Stimulated activated CD4-positive, alpha-beta T cell treated with anti-CD3 and anti-CD28 coated beads, TNF-alpha, amount 100 ng/mL, for 48 hours (primary cell): ENCODE data around the gene PLCH2.

Experiments used
- DNase-seq, 3 donors: peaks; one replicate each; pipeline ENCODE4 v3.0.0-alpha.2; 2020; ENCODE audit warnings: low read depth in 3 of 3

PLCH2 gene

DNA sequence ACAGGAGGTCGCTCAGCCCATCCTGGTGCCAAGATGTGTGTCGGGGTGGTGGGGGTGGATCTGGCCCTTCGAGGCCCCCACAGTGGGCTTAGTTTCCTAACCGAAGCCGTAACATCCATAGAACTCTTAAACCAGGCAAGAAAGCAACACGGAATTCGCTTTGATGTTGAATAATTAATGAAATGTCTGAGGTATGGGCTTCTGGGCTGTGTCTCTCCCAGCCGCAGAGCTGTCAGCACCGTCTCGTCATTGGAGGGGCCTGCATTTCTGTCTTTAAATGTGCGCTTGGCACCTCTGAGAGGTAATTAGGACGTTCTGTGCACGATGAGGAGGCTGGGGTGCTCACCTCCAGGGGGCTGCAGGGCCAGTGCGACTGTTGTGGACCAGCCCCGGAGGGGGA lies 13.3 kb upstream of the PLCH2 start:
- no peak for DNase-seq

DNA sequence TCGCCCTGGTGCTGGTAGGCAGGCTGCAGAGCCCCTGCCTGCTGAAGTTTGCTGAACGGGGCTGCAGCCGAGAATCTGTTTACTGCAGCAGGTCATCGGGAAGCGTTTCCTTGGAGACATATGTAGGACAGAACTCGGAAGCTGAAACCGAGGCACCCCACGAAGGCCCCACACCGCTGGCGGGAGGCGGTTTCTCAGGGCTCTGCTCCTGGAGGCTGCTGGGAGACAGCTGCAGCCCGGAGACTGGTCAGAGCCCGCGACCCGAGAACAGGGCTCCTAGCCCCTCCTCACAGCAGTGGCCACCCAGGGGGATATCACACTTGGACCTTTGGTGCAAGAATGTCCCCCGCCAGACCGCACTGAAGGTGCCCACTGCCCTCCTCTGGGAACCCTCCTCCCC lies 12.7 kb upstream of the PLCH2 start:
- DNase-seq = no peak

DNA sequence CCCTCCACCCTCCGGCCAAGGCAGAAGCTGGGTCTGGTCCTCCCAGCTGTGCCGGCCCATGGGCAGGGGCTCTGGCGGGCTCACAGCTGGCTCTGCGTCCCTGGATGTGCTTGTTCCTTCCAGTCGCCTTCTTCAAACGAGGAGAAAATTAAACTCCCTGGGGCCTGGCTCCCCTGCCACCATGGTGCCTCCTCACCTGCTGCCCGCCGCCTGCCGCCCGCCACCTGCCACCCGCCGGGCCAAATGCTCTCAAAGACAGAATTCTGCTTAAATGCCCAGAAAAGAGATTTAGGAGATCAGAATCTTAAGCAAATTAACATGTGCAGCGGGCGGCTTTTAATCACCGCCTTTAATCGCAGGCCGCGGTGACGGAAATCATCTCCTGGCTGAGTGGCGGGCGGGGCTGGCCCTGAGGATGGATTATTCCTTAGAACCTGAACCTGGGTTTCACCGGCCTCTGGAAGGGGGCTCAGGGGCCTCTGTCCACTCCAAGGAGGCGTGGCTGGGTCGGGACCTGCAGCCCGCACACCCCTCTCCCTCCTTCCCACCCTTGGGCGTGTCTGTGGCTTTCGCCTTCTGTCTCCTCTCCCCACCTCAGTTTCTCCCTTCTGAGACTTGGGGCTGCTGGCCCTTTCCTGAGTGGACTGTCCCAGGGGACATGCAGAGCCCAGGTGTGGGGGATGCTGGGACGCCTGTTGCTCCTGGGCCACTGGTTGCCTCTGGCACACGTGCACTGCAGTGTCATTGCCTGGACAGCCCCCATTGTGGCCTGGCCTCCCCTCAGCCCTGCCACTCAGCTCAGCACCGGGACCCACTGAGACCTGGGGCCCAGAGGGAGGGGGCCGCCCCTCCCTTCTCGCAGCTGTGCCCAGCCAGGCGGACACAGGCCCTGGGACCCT lies 10.5 kb upstream of the PLCH2 start:
- DNase-seq = no peak

DNA sequence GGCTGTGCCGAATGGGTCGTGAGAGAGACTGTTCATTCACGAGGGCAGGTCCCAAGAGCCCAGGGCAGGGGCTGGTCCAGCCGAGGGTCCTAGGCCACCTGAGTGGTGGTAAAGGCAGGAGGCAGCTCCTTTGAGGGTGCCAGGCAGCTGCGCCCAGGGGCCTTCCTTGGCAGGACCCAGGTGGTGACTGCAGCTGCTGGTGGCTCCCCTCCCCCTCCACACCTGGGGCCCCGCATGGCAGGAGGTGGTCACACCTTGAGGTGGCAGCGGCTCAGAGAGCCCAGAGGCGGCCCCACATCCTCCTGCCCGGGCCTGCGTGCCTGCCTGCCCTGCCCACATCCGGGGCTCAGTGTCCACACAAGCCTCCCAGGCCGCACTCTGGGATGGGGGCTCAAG lies 9.8 kb upstream of the PLCH2 start:
- no peak for DNase-seq

DNA sequence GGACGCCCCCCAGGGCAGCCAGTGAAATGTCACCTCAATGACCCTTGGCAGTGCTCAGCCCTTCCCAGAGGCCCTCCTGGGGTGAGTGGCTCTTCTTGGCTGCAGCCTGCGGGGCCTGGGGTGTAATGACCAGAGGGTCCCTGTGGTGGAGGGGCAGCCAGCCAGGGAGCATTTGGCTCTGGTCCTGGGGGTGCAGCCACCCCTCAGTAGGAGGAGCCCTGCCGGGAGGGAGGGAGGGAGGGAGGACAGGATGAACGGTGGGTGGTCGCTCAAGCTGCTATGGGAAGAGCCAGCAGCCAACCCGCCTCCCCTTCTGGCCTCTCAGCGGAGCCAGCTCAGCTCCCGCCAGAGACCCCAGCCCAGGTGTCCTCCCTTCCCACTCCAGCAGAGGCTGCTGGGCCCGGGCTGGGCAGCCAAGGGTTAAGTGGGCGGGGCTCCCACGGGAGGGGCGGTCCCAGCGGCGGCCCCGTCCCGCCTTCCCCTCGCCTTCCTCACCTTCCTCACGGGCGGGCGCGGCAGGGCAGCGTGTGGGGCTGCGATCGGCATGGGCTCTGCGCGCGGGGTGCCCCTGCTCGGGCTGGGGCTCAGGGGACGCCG lies 9.0 kb upstream of the PLCH2 start:
- no peak for DNase-seq

DNA sequence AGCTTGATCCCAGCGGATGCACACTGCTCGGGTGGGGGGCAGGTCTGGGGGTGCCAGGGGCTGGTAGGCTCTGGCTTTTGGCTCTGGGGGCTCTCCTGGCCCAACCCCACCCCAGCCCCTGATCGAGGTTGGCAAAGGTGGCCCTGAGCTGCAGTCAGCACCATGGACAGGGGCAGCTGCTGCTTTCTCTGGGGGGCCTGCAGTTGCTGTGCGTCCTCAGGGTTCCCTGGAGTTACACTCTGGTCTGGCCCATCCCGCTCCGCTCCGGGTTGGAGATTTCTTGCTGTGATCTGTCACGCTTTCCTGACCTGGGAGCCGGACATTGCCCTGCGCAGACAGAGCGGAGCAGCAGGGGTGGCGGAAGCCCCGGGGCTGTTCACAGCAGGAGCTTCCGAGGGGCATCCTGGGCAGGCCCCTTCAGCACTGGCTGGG lies 8.0 kb upstream of the PLCH2 start:
- DNase-seq = peak in 1 of 3 donors; percentile 17

DNA sequence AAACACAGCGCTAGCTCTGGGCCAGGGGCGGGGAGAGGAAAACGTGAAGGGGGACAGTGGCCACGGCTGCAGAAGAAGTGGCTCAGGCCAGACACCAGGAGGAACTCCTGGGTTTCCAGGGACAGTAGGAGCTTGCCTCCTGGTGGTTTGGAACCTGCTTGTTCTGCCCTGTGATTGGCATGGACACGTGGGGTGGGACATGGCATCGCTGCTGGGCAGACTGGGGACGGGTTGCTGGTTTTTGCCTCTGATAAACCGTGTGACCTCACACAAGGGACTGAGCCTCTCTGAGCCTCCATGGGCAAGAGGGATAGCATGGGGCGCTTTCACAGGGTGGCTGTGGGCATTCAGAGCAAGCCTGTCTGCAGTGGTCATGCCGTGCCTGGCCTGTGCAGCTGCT lies 7.5 kb upstream of the PLCH2 start:
- no peak for DNase-seq

DNA sequence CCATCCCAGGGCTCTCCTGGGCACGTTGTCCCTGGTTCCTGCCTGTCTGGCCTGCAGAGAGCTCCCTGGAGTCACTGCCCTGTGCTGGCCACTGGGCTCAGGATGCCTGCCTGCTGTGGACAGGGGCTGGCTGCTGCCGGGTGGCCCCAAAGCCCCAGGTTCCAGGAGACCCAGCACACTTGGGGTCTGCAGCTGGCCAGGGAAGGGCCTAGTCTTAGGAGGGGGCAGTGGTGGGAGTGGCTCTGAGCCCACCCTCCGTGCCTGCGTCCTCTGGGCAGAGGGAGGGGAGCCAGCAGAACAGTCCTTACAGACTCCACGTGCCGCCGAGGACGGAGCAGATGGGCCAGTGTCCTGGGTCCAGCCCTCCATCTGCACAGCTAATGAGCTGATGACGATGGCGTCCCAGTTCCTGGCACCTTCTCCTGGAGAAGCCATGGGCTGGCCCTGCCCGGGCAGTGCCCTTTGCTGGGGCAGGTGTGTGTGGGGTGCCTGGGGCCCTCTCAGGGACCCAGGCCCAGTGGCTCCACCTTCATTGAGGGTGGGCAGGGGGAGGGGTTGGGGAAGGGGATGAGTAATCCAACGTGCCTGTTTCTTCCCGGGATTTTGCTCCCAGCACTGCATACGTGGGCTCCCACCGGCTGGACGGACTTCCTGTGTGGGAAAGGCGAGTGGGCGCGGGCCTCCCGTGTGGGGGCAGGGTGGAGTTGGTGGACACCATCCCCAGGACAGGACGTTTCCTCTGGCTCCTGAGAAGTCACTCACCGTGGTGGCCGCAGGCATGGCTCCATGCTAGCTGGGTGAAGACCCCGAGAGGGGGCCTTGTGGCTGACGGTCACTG lies 6.8 kb upstream of the PLCH2 start:
- no peak for DNase-seq

DNA sequence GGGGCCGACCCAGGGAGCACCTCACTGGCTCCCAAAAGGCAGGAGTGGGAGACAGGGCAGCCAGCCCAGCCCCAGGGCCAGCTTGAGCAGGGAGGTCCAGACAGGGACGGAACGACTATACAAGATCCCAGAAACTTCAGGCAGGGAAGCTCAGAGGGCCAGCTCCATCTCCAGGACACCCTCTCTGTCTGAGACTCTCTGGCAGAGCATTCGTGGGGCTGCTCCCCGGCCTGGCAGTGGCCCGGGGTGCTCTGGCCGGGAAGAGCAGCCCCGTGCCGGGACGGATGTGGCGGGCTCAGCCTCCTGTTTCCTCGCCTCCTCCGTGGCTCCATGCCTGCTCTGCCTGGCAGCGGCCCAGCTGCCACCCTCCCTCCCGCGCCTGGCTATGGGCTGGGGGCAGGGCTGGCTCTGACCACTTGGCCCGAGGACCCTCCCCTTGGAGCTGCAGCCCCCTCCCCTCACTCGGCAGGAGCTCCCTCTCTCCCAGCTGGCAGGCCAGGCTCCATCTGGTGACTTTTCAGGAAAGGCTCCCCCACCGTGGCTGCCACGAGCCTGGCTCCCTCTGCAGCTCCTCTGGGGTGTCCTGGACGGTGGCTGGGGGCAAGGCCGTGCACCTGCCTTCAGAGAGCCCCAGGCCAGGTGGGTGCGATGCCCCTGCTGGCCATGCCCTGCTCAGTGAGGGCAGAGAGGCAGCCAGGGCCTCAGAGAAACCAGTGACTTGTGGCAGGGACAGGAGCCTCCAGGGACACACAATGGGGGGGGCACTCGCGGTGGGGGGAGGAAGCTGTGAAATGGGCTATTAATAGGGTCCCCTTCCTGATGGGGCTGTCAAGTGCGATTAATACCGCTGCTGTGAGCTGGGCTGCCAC lies 5.6 kb upstream of the PLCH2 start:
- no peak for DNase-seq

DNA sequence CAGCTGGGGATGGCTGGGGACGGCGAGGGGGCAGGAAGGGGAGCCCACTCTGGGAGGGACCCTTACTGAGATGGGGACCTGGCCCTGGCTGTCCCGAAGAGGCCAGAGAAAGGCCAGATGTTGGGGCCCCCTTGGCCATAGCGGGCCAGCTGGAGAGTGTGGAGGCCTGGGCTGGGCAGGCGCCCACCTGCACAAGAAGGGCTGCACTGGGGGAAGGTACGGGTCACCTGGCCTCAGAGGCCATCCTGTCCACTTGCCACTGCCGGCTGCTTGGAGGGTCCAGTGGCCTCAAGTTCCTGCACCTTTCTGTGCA lies 5.0 kb upstream of the PLCH2 start:
- DNase-seq = no peak

DNA sequence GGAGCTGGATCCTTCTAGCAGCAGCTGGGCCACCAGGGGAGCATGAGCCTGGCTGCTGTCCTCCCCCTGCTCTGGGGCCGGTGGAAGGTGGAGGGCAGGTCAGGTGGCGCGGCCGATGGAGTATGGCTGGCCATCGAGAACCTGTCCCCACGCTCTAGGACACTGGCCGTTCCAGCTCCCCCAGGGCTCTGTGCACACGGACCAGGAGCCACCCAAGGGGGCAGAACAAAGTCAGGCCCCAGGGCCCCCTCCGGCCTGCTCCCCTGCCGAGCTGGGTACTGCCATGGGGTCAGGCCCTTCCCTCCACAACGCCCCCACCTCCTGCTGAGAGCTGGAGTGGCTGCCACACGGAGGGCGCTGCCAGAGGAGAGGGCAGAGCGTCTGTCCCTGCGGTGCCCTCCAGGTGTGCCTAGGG lies 4.5 kb upstream of the PLCH2 start:
- no peak for DNase-seq

DNA sequence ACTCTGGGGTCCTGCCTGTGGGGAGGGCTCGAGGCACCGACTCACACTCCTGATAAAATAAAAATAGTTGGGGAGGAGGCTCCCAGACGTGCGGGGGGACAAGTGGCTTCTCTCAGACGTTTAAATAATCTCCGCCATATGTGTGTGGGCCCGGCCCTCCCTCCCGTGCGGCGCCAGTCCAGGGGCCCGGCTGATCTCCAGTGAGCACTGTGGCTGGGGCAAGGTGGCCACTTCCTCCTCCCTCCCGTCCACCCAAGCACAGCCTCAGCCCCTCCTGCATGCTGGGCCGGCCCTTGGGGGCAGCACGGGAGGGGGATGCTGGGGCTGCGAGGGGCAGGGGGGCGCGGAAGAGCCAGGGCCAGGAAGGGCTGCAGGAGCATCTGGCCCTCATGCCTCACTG lies 4.0 kb upstream of the PLCH2 start:
- no peak for DNase-seq

DNA sequence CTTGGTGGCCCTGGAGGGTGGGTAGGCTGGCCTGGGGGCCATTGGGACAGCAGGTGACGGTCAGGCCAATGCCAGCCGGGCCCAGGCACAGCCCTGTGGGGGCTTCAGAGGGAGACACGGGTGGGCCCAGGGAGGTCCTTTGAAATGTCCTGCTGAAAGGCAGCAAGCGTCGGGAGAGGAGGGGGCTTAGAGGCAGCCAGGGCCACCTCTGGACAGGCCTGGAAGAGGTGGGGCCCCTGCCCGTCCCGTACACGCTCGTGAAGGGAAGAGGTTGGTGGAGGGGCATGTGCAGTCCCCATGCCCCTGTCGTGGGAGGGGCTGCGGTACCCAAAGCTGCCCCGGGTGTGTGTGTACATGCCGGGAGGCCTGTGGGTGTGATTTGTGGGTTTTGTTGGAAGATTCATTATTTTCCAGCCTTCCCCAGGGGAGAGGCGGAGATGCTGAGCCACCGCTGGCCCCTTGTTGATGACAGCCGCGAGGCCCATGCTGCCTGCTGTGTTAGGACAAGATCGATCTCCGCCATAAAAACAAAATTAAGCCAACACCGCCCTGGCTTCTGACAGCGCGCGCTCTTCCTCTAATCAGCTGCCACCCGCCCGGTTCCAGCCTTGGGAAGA lies 3.4 kb upstream of the PLCH2 start:
- no peak for DNase-seq

DNA sequence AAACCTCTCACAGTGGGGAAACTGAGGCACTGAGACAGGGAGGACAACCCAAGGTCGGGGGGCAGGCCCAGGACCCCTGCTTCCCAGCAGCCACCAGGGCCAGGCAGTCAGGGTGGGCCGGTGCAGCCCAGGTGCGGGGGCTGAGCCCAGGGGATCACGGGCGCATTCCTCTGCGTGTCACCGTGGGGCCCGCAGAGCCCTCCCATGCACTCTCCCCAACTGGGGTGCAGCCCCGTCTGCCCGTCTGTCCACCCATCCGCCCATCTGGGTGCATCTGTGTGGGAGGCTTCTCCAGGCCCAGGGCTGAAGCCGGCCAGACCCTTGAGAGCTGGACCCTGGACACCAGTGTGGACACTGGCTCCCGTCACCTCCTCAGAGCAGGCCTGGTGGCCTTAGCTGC lies 2.9 kb upstream of the PLCH2 start:
- no peak for DNase-seq

DNA sequence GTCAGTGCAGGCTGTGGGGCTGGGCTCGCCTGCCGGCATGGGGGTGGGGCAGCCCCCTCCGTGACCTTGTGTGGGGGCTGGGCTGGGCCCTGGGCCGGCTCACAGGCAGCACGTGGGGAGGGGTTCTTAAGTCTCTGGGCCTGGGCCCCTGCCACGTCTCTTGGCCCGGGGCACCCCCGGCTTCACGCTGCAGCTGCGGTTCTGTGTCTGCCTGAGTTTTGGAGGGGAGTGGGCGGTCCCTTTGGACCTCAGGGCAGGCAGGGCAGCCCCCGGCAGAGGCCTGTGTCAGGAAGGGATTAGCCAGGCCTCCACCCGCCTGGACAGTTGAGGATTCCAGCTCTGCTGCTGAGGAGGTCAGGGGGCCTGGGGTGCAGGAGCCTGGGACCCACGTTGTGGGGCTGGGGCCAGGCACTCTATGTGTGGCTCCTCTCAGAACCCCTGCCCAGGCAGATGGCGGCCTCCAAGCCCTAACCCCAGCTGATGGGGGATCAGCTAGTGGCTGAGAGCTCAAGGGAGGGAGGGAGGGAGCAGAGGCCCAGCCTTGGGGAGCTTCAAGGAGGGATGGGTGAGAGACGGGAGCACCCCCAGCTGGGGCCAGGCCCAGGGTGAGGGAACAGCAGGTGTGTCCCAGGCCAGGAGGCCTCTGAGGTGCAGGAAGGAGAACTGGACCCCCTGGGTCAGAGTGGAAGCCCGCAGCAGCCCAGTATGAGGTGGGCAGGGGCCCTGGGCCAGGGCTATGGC lies 1.8 kb upstream of the PLCH2 start:
- DNase-seq = no peak

DNA sequence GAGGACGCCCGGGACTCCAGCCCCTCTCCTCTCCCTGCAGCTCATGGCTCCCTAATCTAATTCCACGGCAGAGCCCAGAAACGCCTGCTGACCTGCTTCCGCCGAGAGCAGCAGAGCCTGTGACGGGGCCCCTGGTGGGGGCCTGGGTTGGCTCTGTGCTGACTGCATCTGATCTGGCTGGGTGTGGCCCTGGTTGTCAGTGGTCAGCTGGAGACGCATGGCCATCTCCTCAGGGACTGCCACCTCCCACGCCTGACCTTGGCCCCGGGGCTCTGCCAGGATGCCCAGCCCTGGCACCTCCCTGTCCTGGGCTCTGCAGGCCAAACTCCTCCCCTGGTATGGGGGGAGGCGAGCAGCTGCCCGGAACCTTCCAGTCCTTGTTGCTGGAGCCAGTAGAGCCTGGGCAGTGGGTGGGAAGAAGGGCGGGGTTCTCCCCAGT lies 1.1 kb upstream of the PLCH2 start:
- DNase-seq = no peak

DNA sequence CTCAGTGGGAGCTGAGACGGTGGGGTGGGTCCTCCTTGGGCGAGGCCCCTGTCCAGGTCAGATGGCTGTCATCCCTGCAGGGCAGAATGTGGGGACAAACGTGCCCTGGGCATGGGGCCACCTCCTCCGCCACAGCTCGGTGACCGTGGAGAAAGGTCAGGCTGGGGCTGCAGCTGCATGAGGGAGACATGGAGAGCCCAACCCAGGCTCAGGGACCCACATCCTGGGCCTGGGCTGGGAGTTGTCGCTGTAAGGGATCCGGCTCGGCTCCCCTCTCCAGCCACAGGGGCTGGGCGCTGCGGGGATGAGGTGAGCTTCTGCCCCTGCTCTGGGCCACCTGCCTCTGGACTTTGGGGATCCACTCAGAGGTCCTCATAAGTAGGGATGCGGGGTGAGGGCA lies 518 bp upstream of the PLCH2 start:
- no peak for DNase-seq

DNA sequence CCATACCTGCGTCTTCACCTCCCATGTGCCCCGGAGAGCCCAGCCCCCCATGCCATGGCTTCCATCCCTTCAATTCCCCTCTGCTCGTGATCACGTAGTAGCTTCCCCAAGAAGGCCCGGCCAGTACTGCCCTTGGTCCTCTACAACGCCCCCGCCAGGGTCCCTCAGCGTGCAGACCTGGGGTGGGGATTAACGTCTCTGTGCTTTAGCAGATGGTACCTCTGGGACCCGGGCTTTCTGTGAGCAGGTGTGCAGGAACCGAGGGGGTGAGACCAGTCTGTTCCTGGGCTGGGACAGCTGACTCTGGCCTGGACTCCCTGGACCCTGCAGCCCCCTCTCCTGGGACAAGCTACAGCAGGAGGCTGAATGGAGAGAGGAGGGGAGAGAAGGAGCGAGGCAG lies 1.2 kb downstream of the PLCH2 start:
- no peak for DNase-seq

DNA sequence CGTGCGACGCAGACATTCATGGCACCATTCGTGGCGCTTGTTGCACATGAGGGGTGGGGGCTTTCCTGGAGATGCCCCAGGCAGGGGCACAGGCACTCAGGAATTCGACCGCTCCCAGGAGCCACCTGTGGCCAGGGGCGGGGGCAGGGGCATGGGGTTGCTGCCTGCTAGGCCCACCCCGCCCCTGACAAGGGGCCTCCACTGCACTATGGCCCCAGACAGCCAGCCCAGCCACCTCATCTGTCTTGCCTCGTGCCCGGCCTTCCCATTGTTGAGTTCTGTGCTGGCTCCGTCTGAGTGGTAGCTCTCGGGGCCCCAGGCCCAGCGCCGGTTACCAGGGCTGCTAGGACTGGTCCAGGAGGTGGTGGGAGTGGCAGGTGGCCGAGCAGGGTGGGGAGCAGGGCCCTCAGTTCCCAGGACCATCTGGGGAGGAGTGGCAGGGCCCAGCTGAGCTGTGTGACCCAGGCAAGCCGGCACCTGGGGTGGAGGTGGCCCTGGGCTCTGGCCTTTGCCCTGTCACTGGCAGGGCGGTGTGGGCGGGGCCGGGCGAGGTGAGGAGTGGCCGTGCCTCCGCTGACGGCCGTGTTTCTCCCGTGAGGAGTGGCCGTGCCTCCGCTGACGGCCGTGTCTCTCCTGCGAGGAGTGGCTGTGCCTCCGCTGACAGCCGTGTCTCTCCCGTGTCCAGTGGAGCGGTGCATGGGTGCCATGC lies 1.9 kb downstream of the PLCH2 start:
- DNase-seq = no peak

DNA sequence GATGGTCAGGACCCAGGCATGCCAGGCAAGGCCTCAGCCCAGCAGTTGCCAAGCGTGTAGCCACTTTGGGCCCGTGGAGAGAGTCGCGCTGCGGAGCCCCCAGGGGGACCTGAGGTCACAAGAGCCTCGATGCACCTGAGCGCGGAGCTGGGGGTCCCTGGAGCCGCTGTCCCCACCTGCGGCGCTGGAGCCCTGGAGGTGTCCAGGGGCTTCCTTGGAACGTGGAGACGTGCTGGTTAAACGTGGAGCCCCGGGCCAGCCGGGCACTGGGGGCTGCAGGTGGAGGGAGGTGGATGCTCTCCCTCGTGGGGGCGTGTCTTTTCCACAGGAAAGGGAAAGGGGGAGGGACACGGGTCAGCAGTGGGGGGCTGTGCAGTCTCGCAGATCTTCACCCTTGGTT lies 3.1 kb downstream of the PLCH2 start:
- DNase-seq = no peak
